Parathyroid adenoma (tissue), 2 donors: ENCODE results near the gene DNAJA4.

Source experiments
- H2AFZ ChIP-seq: fragments of 300-600 bp; sonication (generic); one replicate; pipeline ENCODE4 v1.7.0; 2017; ENCODE audit warnings: antibody characterized with exemption, mild to moderate bottlenecking
- H3K27ac ChIP-seq: fragments of 300-600 bp; sonication (generic); one replicate; pipeline ENCODE4 v1.7.0; 2017
- H3K27me3 ChIP-seq: fragments of 300-600 bp; sonication (generic); one replicate; pipeline ENCODE4 v1.7.0; 2017; ENCODE audit warnings: low read length; ENCODE audit not compliant: control insufficient read depth, insufficient read depth
- H3K36me3 ChIP-seq: fragments of 300-600 bp; sonication (generic); one replicate; pipeline ENCODE4 v1.7.0; 2017; ENCODE audit warnings: low read length; ENCODE audit not compliant: control insufficient read depth, insufficient read depth
- H3K4me1 ChIP-seq: fragments of 300-600 bp; sonication (generic); one replicate; pipeline ENCODE4 v1.7.0; 2017; ENCODE audit warnings: control low read depth
- H3K4me2 ChIP-seq: fragments of 300-600 bp; sonication (generic); one replicate; pipeline ENCODE4 v1.7.0; 2017; ENCODE audit warnings: low read length
- H3K4me3 ChIP-seq: fragments of 300-600 bp; sonication (generic); one replicate; pipeline ENCODE4 v1.7.0; 2017; ENCODE audit warnings: low read depth, low read length
- H3K79me2 ChIP-seq: fragments of 300-600 bp; sonication (generic); one replicate; pipeline ENCODE4 v1.7.0; 2017; ENCODE audit warnings: control low read depth
- H3K9ac ChIP-seq: fragments of 300-600 bp; sonication (generic); one replicate; pipeline ENCODE4 v1.7.0; 2017; ENCODE audit warnings: mild to moderate bottlenecking
- H3K9me3 ChIP-seq: fragments of 300-600 bp; sonication (generic); one replicate; pipeline ENCODE4 v1.7.0; 2017; ENCODE audit warnings: low read length; ENCODE audit not compliant: control insufficient read depth
- TF ChIP-seq, protein P1 (sequence below): fragments of 300-600 bp; sonication (generic); IDR thresholded peaks from one replicate; pipeline ENCODE4 v1.7.0; 2017; ENCODE audit warnings: antibody characterized with exemption, mild to moderate bottlenecking
- donor health status: primary hyperparathyroidism.

Gene DNAJA4

DNA sequence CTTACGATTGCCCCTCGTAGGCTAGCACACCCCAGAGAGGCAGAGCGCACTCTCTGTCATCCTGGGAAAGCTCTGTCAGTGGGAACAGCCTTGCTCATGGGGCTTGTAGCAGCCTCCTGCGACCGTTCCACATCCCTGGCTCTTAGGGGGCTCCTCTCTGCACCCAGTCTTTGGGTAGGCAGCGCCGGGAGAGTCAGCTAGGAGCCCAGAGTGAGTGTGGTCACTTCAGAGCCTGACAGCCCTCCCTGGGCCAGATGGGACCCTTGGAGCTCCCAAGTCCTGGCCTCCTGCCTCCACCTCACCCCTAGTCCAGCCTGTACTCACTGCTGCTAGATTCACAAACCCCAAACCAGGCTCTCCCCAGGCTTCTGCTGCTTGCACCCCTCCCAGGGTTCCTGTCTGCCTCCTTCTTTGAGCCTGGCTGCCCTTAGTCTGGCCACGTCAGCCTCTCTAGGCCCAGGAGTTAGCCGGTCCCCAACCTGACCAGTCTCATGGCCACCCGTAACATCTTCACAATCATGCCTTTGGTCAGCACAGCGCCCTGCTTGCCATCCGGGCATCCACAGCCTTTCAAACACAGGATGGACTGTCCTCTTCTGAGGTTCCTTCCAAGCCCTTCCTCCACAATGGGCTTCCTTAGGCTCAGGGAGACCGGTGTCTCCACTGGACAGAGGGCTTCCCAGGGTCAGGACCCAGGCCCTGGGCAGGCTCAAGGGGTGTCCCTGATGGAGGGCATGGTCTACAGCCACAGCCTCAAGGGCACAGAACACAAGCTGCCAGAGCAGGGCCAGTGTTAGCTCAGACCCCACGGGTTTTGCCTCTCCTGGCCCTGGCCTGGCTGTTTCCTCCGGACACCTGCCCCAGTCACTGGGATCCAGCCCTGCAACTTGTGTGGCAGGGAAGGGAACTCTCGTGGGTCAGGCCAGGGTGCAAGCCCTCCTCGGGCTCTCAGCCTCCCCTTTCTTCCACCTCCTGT, 34.6 kb upstream of the DNAJA4 start:
- H3K4me3 ChIP-seq = no peak overlapping the region
- no peak overlapping the region for H3K4me2 ChIP-seq
- TF ChIP-seq, protein P1, sequence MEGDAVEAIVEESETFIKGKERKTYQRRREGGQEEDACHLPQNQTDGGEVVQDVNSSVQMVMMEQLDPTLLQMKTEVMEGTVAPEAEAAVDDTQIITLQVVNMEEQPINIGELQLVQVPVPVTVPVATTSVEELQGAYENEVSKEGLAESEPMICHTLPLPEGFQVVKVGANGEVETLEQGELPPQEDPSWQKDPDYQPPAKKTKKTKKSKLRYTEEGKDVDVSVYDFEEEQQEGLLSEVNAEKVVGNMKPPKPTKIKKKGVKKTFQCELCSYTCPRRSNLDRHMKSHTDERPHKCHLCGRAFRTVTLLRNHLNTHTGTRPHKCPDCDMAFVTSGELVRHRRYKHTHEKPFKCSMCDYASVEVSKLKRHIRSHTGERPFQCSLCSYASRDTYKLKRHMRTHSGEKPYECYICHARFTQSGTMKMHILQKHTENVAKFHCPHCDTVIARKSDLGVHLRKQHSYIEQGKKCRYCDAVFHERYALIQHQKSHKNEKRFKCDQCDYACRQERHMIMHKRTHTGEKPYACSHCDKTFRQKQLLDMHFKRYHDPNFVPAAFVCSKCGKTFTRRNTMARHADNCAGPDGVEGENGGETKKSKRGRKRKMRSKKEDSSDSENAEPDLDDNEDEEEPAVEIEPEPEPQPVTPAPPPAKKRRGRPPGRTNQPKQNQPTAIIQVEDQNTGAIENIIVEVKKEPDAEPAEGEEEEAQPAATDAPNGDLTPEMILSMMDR = no peak
- H3K27ac ChIP-seq = no peak overlapping the region
- H3K36me3 ChIP-seq = no peaks in the 10 kb centered on the region
- H2AFZ ChIP-seq = no peak overlapping the region
- no peaks in the 10 kb centered on the region for H3K9me3 ChIP-seq
- H3K79me2 ChIP-seq = no peaks in the 10 kb centered on the region
- H3K9ac ChIP-seq = no peak overlapping the region
- H3K4me1 ChIP-seq = no peaks in the 10 kb centered on the region
- H3K27me3 ChIP-seq = no peaks in the 10 kb centered on the region

DNA sequence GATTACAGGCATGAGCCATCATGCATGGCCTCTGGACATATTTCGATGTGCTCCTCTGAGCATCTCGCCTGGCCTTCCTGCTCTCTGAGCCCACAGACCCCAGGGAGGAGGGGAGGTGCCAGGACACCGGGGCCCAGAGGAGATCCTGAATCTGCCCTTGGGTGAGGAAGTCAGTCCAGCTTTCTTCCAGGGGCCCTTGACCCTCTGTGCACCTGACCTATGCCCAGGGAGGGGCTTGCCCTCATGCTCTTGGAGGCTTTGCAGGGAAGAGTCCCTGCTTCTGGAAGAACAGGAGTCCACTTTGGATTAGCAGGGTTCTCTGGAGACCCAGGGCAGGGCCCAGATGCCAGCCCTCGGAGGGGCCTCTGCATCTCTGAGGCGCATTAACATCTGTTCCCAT, 31.4 kb upstream of the DNAJA4 start:
- no peak overlapping the region for H3K4me3 ChIP-seq
- no peak overlapping the region for H3K9ac ChIP-seq
- H3K9me3 ChIP-seq = no peaks in the 10 kb centered on the region
- H3K36me3 ChIP-seq = no peaks in the 10 kb centered on the region
- H3K27ac ChIP-seq = no peak overlapping the region
- no peak overlapping the region for H3K4me2 ChIP-seq
- no peaks in the 10 kb centered on the region for H3K79me2 ChIP-seq
- no peaks in the 10 kb centered on the region for H3K4me1 ChIP-seq
- TF ChIP-seq, protein P1 = no peak
- H3K27me3 ChIP-seq = no peaks in the 10 kb centered on the region
- no peak overlapping the region for H2AFZ ChIP-seq

DNA sequence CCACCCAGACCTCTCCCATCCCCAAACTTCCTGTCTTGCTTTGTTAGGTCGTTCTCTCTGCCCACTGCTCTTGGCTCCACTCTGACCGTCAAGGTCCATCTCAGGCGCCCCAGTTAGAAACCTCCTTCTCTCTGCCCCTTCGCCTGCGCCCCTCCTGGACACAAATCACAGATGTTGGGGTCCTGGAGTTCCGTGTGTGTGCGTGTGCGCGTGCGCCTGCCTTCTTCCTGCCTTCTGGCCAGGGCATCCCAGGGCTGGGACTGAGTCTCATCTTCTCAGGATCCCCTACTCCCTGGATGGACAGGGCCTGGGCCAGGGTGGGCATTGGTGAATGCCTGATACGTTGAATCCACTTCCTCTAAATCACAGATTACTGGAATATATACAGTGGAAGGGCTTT, 30.9 kb upstream of the DNAJA4 start:
- Histone ChIP-seq H3K27me3 (no peaks in the 10 kb centered on the region), H3K9me3 (no peaks in the 10 kb centered on the region), H3K4me2 (no peak overlapping the region), H3K4me1 (no peaks in the 10 kb centered on the region), H3K79me2 (no peaks in the 10 kb centered on the region), H2AFZ (no peak overlapping the region), H3K36me3 (no peaks in the 10 kb centered on the region), H3K27ac (no peak overlapping the region), H3K9ac (no peak overlapping the region), H3K4me3 (no peak overlapping the region)
- TF ChIP-seq, protein P1 = no peak

DNA sequence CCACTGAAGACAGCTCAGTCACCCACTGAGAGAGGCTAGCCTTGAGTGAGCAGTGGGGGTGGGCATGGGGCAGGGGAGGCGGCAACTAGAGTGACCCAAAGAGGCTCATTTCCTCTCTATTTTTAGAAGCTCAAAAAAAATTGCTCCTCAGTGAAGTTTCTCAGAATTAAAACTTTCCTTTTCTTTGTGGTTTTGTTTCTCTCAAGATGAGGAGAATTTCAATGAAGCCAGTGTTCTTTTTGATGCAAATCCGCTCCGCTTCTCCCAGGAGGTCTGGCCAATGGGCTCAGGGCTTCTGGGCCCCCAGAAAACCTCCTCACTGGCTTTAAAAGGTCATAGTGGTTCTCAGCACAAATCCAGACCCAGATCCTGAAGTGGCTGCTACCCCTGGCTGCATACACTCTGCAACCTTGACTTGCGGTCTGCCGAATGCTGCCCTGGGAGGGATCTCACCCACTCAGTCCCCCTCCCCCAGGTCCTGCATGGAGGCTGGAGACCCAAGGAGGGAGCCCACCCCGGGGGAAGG, 29.8 kb upstream of the DNAJA4 start, which contains the start of gene ACSBG1:
Gene ACSBG1 (minus strand): TSS at position 51 of the 526 bp plus-strand sequence. CDS start 64 bp downstream, outside the sequence.
- H3K79me2 ChIP-seq = no peaks in the 10 kb centered on the region
- no peaks in the 10 kb centered on the region for H3K9me3 ChIP-seq
- no peak within 1 kb of the TSS for H3K4me2 ChIP-seq
- no peak within 1 kb of the TSS for H2AFZ ChIP-seq
- H3K27ac ChIP-seq = no peak within 1 kb of the TSS
- H3K27me3 ChIP-seq = no peaks in the 10 kb centered on the region
- TF ChIP-seq, protein P1 = no peak
- H3K4me3 ChIP-seq = no peak within 1 kb of the TSS
- H3K9ac ChIP-seq = no peak within 1 kb of the TSS
- no peaks in the 10 kb centered on the region for H3K4me1 ChIP-seq
- H3K36me3 ChIP-seq = no peaks in the 10 kb centered on the region
